A549 treated with ZK216348 at 1 μM for 4 hours (cell line): ENCODE data around the gene CXCL14. TPM values are rescaled to one million over a fixed set of nuclear protein-coding genes. Genes with fewer than 3 reads are reported as not detected.

Experiments used
- total RNA-seq: library from RNA; stranded (reverse); fragments of 200-300 nt; extraction: Qiagen RNA extraction; gene quantifications from 5 replicates; pipeline ENCODE4 v1.2.3, GENCODE V29; 2022; ENCODE audit warnings: low read depth

The CXCL14 gene
- total RNA-seq = 0.14 to 0.15 TPM (median 0.14 TPM) in 3 of 5 replicates, not detected in the others

GRCh38 chr5:135578685-135579341, at the start of gene CXCL14:
Gene CXCL14 (minus strand): TSS chr5:135578991. CDS start chr5:135578778, 213 bp downstream.

GRCh38 chr5:135535820-135536801, 42.7 kb downstream of the CXCL14 start, which contains the start of gene NEUROG1:
Gene NEUROG1 (minus strand): TSS chr5:135535964. CDS start chr5:135535690, 274 bp downstream.

Other genes with a start within 250 kb of the CXCL14 start
- 159 to 214 TPM (median 206 TPM) in 5 replicates for gene MACROH2A1, start 179.8 kb downstream of the CXCL14 start, total RNA-seq
- gene DCANP1, start 131.6 kb downstream of the CXCL14 start, total RNA-seq = not detected in 5 replicates
- gene TIFAB, start 126.6 kb downstream of the CXCL14 start, total RNA-seq = not detected in 5 replicates
- gene NEUROG1, start 43.0 kb downstream of the CXCL14 start, total RNA-seq = not detected in 5 replicates